CD4-positive, alpha-beta T cell treated with Interleukin-17A for 4 hours (primary cell): ENCODE measurements around the gene PLXNA4.

Source experiments
- DNase-seq: peaks from one replicate; pipeline ENCODE4 v3.0.0-alpha.2; 2020; ENCODE audit warnings: mixed read lengths

Gene PLXNA4

DNA sequence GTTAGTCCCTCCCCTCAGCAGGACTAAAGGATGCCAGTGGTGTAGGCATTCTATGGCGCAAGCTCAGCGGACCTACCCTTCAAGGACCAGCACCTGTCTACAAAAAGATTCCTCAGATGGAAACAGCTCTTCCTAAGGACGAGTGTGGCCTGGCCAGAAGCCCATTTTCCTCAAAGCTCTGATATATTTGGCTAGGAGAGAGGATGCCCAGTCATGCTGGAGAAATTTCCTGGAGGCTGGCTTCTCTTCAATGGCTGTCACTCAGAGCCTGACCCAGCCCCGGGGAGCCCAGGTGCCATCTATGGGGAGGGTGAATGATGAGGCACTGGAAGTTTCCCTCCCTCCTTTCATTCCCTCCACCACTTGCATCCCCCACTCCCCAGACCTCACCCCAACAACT lies 111.5 kb downstream of the PLXNA4 start:
- no peak for DNase-seq

GRCh38 chr7:132463922-132464321 lies 112.3 kb downstream of the PLXNA4 start:
- DNase-seq = no peak

- no peak for DNase-seq
Observed at GRCh38 chr7:132462478-132462877, 113.8 kb downstream of the PLXNA4 start.

GRCh38 chr7:132461032-132461592 lies 115.2 kb downstream of the PLXNA4 start:
- no peak for DNase-seq

GRCh38 chr7:132458729-132459128 lies 117.5 kb downstream of the PLXNA4 start:
- DNase-seq = no peak

GRCh38 chr7:132457658-132458057 lies 118.6 kb downstream of the PLXNA4 start:
- no peak for DNase-seq

DNA sequence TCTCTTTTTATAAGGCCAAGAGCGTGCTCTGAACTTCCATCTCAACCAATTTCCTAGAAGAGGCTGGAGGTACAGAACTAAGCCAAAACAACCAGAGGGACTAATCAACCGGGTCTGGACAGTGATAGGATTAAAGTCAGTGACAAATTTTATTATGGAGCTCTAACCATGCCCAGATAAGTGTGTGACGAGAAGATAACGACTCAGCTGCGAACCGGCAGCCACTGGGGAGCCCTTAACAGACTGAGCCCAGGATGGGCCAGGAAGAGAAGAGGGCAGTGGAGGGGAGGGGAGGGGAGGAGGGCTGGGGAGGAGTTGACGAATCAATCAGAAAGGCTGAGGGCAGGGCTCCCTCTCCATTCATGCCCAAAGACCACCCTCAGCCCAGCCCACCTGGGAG lies 119.9 kb downstream of the PLXNA4 start:
- DNase-seq = no peak

- DNase-seq = peak; percentile 59
Observed at GRCh38 chr7:132455378-132455777, 120.9 kb downstream of the PLXNA4 start.

DNA sequence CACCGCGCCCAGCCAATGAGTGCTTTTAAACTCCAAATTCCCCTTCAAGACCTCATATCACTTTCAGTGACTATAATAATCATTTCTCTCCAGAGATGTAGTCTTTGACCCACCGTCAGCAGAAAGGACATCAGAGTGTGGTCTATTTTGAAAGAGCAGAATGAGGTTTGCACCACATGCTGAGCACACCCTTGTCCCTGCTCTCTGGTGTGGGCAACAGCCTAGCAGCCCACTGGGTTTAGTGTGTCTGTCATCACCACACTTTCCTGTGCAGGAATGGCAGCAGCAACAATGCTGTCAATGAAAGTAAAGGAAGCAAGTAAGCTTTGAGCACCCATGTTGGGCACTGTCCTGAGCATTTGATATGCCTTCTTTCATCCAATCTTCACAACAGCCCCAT lies 122.4 kb downstream of the PLXNA4 start:
- no peak for DNase-seq

GRCh38 chr7:132451161-132451560 lies 125.1 kb downstream of the PLXNA4 start:
- DNase-seq = peak; percentile 24

GRCh38 chr7:132450696-132451095 lies 125.6 kb downstream of the PLXNA4 start:
- no peak for DNase-seq

GRCh38 chr7:132450188-132450587 lies 126.1 kb downstream of the PLXNA4 start:
- DNase-seq = no peak

- no peak for DNase-seq
Observed at GRCh38 chr7:132446666-132447278, 129.5 kb downstream of the PLXNA4 start.

- no peak for DNase-seq
Observed at GRCh38 chr7:132446260-132446659, 130.0 kb downstream of the PLXNA4 start.

DNA sequence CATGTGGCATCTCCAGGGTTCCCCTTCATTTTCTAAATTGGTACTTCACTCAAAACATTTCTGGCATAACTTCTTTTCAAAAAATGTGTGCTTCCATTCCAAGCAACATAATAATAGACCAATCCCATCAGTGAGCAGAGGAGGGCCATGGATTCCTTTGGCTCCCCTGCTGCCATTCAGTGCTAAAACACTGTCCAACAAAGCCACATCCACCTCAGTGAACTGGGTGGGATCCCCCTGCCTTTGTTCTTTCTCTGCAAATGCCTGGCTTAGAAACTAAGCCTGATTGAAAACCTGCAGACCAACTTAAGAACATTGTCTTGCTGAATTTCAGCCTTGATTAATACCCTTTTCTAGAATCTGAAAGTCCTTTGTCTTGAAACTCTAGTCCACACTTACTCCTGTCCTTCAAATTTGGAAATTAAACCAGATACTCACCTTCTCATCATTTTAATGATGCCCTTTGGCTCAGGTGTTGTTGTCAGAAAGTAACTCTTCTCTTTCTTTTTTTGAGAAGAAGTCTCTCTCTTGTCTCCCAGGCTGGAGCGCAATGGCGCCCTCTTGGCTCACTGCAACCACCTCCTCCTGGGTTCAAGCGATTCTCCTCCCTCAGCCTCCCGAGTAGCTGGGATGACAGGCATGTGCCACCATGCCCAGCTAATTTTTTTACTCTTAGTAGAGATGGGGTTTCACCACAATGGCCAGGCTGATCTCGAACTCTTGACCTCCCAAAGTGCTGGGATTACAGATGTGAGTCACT lies 132.3 kb downstream of the PLXNA4 start:
- DNase-seq = no peak

DNA sequence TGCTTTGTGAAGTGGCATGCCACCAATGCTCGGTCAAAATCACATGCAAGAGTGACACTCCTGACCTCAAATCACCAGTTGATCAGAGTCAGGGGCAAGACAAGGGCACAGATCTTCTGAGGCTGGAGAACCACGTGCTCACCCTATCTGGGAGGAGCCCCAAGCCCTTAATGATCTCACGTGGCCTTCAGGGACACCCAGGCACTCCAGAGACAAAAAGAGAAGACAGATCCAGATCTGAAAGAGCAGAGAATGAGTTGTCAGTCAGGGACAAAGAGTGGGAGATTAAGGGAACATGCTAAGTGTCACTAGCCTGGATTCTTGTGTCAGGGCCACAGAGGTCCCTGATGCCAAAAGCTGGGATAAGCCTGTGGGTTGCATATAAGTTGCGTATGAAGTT lies 134.3 kb downstream of the PLXNA4 start:
- DNase-seq = no peak

GRCh38 chr7:132440151-132440550 lies 136.1 kb downstream of the PLXNA4 start:
- no peak for DNase-seq

- DNase-seq = no peak
Observed at GRCh38 chr7:132438926-132439325, 137.3 kb downstream of the PLXNA4 start.

GRCh38 chr7:132437730-132438129 lies 138.5 kb downstream of the PLXNA4 start:
- peak; percentile 51 for DNase-seq

DNA sequence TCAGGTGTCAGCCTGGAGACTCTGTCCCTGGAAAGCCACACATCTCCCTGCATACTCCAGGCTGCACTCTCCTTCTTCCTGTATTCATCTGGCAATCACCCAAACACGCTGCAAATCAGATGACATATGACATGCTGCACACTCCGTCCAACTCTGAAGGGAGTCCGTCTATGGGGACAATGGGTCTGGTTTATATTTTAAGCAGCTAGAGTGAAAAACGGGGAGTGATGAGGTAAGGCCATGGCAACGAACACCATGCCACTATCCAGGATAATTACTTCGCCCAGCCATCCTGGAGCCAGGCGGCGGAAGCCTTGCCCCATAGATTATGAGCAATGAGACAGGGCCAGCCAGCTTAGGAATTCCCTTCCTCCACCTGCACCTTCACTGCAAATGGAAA lies 140.1 kb downstream of the PLXNA4 start:
- DNase-seq = no peak

DNA sequence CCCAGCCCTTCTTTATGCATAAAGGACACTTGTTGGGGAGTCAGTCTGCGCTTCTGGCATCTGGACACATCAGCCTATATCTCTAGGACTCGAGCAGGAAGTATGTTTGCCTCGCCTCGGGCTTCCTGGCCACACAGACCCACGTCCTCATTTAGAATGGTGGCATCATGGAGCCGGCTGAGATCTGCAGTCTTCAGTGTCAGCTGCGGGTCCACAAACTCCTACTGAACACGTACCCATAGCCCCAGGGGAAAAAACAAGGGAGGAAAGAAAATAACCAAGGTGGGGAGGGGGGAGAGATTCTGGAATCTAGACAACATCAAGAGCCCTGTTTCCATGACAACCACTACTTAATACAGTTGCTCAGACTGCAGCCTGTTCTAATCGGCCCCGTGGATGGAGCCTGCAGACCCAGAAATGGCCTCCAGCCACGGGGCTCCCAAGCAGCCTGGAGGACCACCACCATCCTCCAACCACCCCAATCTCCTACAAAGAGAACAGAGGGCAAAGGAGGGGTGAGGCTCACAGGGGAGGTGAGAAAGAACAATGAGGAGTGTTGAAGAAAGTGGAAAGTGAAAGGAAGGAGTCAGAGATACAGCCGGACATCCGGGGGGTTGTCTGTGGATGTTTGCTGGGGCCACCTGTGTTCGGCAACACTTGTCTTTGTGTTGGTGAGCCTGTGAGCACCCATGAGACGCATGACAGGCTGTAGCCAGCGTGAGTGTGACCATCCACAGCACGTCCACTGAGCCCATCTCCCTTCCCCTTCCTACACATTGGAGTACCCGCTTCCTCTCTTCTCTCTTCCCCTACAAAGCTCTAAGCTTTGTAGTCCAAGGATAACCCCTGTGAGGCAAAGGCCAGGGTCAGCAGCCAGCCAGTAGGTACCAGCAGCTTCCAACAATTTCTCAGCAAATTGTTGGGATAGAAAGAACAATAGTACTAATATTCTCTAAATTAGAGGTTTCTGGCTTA lies 141.0 kb downstream of the PLXNA4 start:
- peak; percentile 20 for DNase-seq

DNA sequence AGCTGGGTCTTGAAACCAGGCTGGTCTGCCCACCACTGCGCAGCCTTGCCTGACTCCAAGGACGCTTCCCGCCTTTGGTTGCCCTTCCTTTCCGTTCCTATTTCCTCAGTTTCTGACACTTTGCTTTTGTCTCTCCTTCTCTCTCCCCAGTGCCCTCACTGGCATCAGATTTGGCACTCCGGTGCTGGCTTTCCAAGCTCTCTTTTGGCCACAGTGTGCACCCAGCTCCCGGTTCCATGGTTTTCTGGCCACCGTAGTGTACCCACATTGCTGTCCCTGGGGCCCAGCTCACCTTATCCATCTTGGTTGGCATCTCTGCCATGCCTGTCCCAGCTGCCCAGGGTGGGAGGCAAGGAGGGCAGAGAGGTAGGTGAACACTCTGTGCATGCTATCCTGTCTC lies 142.2 kb downstream of the PLXNA4 start:
- DNase-seq = no peak

- DNase-seq = no peak
Observed at GRCh38 chr7:132433301-132433700, 143.0 kb downstream of the PLXNA4 start.
